HG02840 (cell line): ENCODE measurements around the gene NGEF.
"Not testable (repeated sequence)": the region's sequence is repeated elsewhere in the genome, so short reads cannot be mapped to it uniquely, and the experiment has no call there.

Experiments
- ATAC-seq: cut with Tn5 transposase; IDR thresholded peaks from one replicate; pipeline ENCODE4 v1.9.1; 2021; ENCODE audit warnings: mild to moderate bottlenecking, moderate library complexity, moderate number of reproducible peaks; ENCODE audit not compliant: unreplicated experiment, low FRiP score

The NGEF gene

DNA sequence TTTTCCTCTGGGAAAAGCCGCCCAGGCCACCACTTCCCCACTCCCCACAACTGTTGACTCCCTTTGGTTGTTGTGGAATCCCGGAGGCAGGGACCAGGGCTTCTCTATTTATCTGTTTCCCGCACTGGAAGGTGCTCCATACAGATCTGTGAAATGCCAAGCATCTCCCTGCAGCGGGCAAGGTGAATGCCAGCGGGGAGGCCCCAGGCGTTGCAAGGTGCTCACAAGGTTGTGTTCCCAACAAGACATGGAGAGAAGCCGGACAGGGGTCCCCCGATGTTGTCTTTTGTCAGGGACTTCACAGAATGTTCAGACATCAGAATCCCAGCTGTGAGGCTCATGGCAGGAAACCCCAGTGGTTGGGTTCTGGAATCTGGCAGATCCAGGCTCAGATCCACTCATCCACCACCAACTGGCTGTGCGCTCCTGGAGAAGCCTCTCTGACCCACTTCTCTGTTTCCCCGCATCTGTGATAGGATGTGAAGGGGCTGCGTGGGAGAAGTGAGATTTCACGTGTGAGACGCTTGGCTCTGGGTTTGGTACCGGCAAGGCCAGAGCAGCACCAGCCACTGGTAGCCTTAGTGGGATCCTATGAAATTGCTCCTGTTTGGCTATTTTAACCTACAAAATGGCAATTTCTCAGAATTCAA, 10.8 kb upstream of the NGEF start:
- ATAC-seq = no peak

DNA sequence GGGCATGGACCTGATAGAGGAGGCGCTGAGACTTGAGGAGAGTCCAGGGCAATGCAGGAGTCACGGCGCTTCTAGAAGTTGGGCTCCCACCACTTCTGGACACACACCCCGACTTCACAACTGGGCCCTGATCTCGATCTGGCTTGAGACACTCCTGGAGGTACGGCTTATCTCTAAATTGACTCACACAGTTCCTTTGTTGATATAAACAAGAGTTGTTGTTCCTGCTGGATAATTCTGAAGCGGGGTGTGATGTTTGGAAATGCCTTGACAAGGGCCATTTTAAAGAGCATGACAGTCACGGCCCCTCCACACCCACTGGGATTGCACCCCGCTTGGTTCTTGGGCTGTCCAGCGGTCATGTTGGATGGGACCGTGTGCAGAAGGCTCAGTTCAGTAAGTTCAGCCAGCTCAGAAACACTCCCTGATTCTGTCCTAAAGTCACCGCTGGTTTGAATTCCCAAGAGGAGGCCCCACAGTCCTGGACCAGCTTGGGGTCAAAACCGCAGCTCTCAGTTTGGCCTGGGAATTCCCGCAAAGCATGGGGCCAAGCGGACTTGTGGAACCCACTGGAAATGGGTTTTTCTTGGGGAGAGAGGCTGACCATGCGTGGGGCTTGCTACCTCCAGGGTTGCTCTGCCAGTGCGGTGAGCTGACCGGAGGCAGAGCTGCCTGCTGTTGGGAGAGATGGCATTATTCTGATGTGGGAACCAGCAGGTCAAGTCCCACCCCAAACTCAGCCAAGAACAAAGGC, 10.1 kb upstream of the NGEF start:
- ATAC-seq = no peak

DNA sequence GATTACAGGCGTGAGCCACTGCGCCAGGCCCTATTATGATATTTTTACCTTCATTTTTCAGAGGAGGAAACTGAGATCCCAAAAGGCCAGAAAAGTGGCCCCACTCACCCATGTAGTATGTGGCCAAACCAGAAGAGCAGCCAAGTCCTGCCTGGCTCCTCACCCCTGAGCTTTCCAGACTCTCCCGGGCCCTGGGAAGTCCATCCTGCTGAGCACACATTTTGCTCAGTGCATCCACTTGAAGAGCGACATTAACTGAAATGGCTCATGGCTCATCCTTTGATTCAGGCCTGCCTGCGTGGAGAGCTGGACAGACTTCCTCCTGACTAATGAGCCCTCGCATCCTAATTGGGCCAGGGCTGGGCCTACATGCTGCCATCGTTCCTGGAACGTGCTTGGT, 9.5 kb upstream of the NGEF start:
- ATAC-seq = no peak

DNA sequence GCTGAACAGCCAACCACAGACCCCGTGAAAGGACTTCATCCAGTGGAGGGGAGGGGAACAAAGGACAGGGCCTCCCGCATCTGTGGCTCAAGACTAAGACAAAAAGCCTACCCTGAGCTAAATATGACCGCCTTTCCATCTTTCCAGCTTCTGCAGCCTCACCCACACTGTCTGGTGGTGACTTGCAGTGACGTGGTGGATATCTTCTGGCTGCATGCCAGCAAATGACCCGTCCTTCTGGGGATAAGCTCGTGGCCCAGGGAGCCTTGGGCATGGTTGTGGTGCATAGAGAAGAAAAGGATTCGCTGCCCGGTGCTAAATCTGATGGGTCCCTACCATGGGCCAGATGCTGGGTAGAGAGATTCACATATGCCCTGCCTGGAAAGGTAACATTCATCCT, 8.7 kb upstream of the NGEF start:
- no peak for ATAC-seq

DNA sequence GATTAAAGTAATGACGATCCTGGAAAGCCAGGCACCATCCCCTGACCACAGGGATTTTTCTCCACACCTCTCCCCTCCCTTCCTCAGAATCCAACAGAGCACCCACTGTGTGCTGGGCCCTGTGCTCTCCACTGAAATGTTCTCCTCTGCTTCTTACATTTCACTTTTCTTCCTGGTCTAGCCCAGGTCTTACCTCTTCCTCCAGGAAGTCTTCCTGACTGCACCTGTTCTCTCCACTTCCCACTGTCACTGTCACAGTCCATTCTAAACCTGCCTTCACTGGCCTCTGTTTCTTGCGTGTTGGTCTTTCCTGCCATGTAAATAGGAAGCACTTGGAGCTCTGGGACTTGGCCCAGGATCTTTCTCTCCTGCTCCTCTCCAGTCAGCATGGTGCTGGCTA, 7.4 kb upstream of the NGEF start:
- no peak for ATAC-seq

DNA sequence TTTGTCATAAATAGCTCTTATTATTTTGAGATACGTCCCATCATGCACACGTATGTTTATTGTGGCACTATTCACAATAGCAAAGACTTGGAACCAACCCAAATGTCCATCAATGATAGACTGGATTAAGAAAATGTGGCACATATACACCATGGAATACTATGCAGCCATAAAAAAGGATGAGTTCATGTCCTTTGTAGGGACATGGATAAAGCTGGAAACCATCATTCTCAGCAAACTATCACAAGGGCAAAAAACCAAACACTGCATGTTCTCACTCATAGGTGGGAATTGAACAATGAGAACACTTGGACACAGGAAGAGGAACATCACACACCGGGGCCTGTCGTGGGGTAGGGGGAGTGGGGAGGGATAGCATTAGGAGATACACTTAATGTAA, 6.6 kb upstream of the NGEF start:
- not testable (repeated sequence) for ATAC-seq

DNA sequence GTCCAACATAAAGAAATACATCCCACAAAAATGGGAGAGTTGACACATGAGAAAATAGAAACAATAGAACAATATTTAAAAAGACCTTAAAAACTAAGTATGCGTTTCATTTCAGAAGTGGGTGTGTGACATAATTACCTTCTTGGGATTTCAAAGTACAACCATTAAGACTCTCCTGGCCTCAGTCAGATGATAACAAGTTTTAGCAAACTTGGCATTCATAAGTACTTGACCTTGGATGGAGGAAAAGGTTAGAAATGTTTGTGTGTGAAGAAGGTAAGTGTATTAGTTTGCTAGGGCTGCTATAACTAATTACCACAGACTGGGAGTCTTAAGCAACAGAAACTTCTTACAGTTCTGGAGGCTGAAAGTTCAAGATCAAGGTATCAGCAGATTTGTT, 4.9 kb upstream of the NGEF start:
- no peak for ATAC-seq

DNA sequence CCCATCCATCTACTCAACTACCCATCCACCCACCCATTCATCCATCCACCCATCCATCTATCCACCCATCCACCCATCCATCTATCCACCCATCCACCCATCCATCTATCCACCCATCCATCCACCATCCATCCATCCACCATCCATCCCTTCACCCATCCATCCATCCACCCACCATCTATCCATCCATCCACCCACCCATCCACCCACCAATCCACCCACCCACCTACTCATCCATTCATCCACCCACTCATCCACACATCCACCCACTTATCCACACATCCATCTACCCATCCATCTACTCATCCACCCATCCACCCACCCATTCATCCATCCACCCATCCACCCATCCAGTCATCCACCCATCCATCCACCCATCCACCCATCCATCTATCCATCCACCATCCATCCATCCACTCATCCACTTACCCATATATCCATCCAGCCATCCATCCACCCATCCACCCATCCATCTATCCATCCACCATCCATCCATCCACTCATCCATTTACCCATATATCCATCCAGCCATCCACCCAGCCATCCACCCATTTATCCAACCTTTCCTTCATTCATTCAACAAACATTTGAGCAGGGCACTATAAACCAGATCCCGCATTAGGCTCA, 2.1 kb upstream of the NGEF start:
- ATAC-seq = no peak

DNA sequence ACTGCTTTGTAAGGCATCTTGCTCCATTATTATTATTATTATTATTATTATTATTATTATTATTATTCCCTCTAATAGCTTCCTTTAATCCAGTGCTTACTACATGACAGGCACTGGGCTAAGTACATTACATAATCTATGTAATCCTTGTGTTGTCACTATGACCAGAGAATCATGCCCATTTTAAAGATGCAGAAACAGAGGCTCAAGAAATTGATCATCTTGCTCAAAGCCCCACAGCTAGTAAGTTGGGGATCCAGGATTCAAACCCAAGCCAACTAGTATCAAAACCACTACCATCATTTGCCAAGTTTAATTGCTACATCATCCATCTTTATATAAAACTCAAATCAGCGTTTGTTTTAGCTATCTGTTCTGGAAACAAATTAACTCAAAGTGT, 594 bp upstream of the NGEF start:
- no peak for ATAC-seq

DNA sequence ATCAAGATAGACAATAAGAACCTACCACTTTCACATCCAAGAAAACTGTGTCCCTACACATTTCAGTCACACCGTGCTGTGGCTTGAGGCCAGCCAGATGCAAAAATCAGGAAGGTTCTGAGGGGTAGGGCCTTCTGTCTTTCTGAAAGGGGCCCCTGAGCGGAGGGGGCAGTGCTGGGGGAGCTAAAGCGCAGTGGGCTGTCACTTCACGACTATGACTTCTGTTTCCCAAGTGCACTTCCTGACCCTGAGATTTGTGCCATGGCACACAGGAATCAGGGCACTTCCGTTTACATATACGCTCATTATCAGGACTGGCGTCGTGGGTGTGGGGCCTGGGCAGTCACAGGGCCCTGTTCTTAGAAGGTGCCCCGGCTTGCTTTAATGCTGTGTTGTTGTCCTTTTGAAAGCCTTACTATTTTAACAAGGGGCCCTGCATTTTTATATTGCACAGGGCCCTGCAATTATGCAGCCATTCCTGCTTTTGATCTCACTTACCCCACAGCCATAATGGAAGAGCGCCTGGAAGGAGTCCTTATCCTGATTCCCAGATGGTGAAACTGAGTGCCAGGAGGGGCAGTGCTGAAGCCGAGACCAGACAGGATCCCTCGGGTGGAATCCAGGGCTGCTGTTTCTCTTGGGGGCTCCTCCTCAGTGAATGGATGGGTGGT, 620 bp downstream of the NGEF start:
- ATAC-seq = no peak

DNA sequence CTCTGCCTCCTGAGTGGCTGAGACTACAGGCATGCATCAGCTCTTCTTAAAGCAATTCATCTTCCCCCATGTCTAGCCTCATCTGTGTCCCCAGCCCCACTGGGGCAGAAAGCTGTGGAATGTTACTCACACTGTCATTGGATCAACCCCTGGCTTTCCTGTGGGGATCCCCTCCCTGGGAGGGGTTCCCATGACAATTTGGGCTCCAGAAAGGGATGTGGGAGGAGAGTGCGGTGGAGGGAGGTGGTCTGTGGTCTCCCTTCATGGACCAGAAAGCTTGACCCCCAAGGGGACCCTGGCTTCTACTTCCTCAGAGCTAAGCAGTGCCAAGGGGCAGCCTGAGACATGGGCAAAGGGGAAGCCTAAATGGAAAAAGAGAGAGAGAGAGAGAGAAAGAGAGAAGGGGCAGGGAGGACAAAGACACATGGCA, 1.3 kb downstream of the NGEF start:
- no peak for ATAC-seq

DNA sequence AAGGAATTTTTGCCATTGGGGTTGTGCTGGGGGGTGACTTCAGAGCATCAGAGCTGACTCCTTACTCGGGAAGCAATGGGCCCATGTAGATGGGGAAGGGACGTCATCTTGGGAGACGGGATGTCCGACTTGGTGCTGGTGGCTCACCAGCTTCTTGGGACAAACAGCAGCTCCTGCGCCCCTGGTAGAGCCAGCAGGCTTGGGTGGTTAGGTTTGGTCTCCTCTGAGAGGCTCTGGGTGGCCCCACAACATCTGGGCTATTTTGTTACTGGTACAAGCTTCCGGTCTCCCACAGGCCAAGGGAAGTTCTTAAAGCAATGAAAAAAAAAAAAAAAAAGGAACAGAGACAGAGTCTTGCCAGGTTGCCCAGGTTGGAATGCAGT, 1.8 kb downstream of the NGEF start:
- ATAC-seq = no peak

DNA sequence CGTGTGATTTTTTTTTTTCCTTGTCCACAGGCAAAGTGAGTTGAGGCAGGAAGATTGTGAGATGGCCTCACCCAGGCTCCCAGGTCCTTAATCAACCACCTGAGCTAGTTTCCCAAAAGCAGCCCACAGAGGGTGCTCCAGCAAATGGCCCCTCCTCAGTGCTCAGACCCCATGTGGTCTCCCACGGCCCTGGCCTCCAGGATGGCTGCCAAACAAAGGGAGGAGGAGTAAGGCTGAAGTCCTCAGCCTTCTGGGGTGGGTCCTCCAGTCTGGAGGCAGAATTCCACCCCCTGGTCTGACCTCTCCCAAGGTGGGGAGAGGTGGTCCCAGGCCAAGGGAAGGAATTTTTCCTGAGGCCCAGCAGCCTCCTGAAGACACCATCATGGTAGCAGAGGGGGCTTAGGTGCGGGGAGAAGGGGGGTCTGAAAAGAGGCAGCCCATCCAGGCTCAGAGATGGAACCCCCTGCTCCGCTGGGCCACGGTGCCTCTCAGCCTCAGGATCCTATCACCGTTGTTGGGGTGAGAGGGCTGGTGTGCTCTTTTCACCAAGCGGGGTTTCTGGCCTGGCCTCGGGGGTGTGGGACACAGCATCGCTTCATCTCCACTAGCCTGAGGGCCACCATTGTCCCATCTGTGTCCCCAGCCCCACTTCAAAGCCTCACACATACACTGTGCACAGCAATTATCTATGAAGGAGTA, 2.3 kb downstream of the NGEF start:
- ATAC-seq = no peak

DNA sequence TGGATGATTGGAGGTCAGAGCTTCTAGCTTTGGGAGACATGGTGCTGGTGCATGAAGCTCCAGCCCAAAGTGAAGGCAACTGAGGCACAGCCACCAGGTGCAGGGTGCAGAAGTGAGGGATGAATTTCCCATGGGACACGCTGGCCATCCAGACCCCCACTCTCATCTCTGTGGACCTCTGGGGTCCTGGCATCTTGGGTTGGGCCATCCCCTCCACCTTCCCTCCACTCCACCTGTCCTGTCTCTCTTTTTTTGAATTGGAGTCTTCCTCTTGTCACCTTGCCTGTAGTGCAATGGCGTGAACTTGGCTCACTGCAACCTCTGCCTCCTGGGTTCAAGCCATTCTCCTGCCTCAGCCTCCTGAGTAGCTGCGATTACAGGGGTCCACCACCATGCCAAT, 3.4 kb downstream of the NGEF start:
- no peak for ATAC-seq

DNA sequence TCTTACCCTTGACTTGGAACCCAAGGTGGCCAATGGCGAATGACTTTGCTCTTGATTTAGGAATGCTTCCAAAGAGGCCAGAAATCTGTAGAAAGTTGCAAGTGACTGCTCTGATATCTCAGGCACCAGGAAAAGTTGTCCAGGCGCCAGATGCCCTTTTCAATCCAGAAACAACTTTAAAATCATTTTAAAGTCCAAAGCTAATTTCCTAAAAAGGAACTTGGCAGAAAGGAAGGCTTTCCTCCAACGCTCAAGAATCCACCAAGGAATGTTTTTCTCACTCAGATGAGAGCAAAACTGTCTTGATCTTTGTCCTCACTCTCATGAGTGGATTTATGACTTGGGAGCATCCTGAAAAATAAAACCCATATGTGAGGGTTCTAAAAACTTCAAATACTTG, 5.3 kb downstream of the NGEF start:
- ATAC-seq = no peak

DNA sequence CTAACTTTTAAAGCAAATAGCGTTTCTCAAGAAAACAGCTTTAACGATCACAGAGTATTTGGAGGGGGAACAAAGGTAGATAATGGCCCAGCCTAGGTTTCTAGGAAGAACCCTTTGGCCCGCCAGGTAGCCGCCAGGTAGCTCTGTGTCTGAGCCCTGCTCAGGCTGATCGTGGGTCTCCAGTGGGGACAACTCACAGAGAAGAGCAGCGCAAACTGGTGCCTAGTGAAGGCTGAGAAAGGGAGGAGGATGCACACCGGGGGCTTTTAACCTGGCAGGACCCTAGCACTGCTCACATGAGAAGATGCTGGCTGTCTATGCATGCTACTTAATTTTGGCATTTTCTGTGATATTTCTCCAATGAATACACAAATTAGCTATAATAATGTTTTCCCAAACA, 5.8 kb downstream of the NGEF start:
- ATAC-seq = no peak

DNA sequence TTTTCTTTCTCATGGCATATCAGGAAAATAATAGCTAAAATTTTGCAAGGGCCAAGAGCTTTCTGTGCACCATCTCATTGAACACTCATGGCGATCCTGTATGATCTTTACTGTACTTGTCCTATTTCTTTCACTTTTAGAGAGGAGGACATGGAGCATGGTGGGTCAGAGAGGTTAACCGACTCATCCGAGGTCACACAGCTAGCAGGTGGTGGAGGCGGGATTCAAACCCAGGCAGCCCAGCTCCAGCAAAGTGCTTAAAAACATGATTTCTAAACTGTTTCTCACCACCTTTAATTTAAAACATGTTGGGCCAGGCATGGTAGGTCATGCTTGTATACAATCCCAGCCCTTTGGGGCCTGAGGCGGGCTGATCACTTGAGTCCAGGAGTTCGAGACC, 6.4 kb downstream of the NGEF start:
- ATAC-seq = no peak

DNA sequence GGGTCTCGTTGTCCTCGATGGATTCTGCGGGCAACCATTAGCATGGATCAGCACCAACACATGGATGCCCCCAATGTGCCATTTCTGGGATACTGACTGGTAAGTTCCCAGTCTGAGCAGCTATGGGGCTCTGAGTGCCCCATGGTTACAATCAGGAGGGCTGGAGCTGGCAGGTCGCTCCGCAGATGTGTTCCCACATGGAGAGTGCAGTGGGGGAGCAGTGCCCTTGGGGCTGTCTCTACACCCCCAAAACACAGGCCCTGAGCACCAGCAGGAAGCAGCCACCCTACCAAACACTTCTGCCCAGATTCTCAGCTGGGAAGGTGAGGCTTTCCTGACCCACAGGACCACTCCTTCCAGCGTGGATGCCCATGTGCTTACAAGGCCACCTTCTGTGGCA, 8.0 kb downstream of the NGEF start:
- no peak for ATAC-seq

DNA sequence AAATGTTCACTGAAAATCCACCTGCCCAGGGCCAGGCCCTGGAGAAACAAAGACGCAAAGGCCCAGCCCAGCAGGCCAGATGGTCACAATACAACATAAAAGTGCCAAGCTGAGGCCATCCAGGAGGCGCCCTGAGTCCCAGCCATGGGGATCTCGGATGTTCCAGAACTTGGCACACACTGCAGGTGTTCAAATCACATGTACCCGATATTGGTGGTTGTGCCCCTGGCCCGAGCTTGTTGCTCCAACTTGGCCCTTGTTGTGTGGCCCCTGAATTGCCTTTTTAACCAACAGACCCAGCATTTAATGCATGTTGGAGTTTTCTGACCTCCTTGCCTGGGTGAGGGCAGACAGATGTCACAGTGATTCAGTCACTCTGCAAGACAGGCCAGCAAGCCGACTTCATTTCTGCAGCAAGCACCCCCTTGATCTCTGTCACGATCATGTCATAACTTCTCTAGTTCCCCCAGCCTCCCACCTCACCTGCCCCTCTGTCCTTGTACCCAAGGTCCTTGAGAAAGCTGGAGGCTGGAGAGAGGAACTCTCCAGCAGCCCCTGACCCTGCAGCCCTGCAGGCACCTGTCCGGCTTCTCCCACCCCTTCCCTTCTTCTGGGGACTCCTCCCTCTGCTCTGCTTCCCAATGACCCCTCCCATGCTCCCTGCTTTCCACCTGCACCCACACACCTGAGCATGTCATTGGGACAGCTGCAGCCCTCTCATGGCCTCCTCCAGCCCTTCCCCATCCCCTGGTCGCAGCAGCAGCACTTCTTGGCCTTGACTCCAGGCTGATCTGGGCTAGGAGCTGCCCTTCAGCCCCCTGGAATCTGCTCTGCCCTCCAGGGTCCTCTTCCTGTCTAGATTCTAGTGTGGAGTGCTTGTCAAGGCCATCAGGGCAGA, 9.1 kb downstream of the NGEF start:
- ATAC-seq = no peak
